GM21737 (cell line): ENCODE measurements around the gene MTHFD1L.

Experiments used
- ATAC-seq: cut with Tn5 transposase; IDR thresholded peaks from one replicate; pipeline ENCODE4 v1.9.1; 2021; ENCODE audit warnings: mild to moderate bottlenecking, moderate library complexity; ENCODE audit not compliant: unreplicated experiment

The MTHFD1L gene

DNA sequence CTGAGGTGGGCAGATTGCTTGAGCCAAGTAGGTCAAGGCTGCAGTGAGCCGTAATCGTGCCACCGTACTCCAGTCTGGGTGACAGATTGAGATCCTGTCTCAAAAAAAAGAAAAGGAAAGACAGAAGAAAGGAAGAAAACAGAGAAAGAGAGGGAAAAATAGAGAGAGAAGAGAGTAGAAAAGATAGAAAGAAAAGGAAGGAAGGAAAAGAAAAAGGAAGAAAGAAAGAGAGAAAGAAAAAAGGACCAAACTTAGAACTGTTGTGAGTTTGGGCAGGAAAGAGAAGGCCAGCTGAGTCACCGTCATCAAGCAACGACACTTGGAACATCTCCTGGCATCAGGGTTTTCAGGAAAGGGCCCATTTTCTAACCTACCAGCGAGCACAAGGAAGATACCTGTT lies 278.3 kb downstream of the MTHFD1L start:
- no peak for ATAC-seq

- no peak for ATAC-seq
Measured at GRCh38 chr6:151147118-151147832, 281.8 kb downstream of the MTHFD1L start.

DNA sequence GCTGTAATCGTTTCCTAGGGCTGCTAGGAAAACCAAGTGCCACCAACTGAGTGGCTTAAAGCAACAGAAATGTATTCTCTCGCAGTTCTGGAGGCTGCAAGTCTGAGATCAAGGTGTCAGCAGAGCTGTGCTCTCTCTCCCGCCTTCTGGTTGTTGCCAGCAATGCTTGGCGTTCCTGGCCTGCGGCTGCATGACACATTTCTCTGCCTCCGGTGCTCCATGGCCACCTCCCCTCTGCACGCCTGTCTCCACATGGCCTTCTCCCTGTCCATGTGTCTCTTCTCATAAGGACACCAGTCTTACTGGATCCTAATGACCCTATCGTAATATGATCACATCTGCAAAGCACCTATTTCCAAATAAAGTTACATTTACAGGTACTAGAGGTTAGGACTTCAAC lies 282.6 kb downstream of the MTHFD1L start:
- ATAC-seq = no peak

- ATAC-seq = no peak
Measured at GRCh38 chr6:151149793-151150192, 284.3 kb downstream of the MTHFD1L start.
